HepG2 (cell line): ENCODE results near the gene SPACDR. TPM values are rescaled to one million over a fixed set of nuclear protein-coding genes. Genes with fewer than 3 reads are reported as not detected.

Source experiments
- HNF4G ChIP-seq, 2 experiments: sonication (generic) in 1 of 2; formaldehyde crosslinking in 1 of 2; IDR thresholded peaks; 2 replicates each; pipeline versions ENCODE4 v1.4.0 to v1.6.1; 2011 to 2020; ENCODE audit warnings: borderline replicate concordance in 2 of 2, low read depth in 2 of 2, mild to moderate bottlenecking in 2 of 2, low read length in 1 of 2, missing genetic modification reagents in 1 of 2, moderate library complexity in 1 of 2
- HOXA3 ChIP-seq: sonication (generic); formaldehyde crosslinking; IDR thresholded peaks from 2 replicates; pipeline ENCODE4 v1.5.0; 2020; ENCODE audit warnings: missing genetic modification reagents
- JUN ChIP-seq: sonication (generic); formaldehyde crosslinking; IDR thresholded peaks from 2 replicates; pipeline ENCODE4 v1.4.0; 2020; ENCODE audit warnings: mild to moderate bottlenecking, missing genetic modification reagents
- KDM3A ChIP-seq: IDR thresholded peaks from 2 replicates; pipeline ENCODE4 v1.6.1; 2018; ENCODE audit warnings: low read depth, missing compliant biosample characterization
- KMT2B ChIP-seq: IDR thresholded peaks from 2 replicates; pipeline ENCODE4 v1.6.1; 2016; ENCODE audit warnings: missing genetic modification reagents, missing compliant biosample characterization
- MAFK ChIP-seq, 2 experiments: IDR thresholded peaks in 1 of 2; conservative IDR thresholded peaks in 1 of 2; 2 replicates each; pipeline ENCODE4 v1.6.1; 2011; ENCODE audit warnings: improper control_type of control experiment in 2 of 2, low read length in 2 of 2
- NRL ChIP-seq: sonication (generic); formaldehyde crosslinking; IDR thresholded peaks from 2 replicates; pipeline ENCODE4 v1.5.0; 2020; ENCODE audit warnings: missing genetic modification reagents, mild to moderate bottlenecking, moderate library complexity, borderline replicate concordance
- RFXANK ChIP-seq: IDR thresholded peaks from 2 replicates; pipeline ENCODE4 v1.6.1; 2016
- SOX13 ChIP-seq, 3 experiments: fragments of 450-650 bp in 1 of 3; sonication (generic) in 1 of 3; formaldehyde crosslinking in 1 of 3; IDR thresholded peaks in 2 of 3; conservative IDR thresholded peaks in 1 of 3; 2 replicates each; pipeline versions ENCODE4 v1.5.0 to v1.6.1; 2016 to 2020; ENCODE audit warnings: antibody characterized with exemption in 1 of 3, mild to moderate bottlenecking in 1 of 3, missing compliant biosample characterization in 1 of 3, missing genetic modification reagents in 1 of 3, moderate library complexity in 1 of 3
- ZBTB7A ChIP-seq: sonication (generic); formaldehyde crosslinking; IDR thresholded peaks from 2 replicates; pipeline ENCODE4 v1.8.0; 2022; ENCODE audit warnings: mild to moderate bottlenecking, missing genetic modification reagents
- ZC3H13 ChIP-seq: sonication (generic); formaldehyde crosslinking; IDR thresholded peaks from 2 replicates; pipeline ENCODE4 v1.8.1; 2023; ENCODE audit warnings: mild to moderate bottlenecking, missing genetic modification reagents, moderate library complexity
- ZNF460 ChIP-seq: sonication (generic); formaldehyde crosslinking; IDR thresholded peaks from 2 replicates; pipeline ENCODE4 v1.5.1; 2020; ENCODE audit warnings: missing genetic modification reagents, mild to moderate bottlenecking, borderline replicate concordance
- ZNF550 ChIP-seq: sonication (generic); formaldehyde crosslinking; IDR thresholded peaks from 2 replicates; pipeline ENCODE4 v1.4.0; 2020; ENCODE audit warnings: mild to moderate bottlenecking, missing genetic modification reagents, borderline replicate concordance
- ZNF766 ChIP-seq: sonication (generic); formaldehyde crosslinking; IDR thresholded peaks from 2 replicates; pipeline ENCODE4 v1.5.0; 2020; ENCODE audit warnings: missing genetic modification reagents, borderline replicate concordance
- polyA plus RNA-seq, 8 experiments: library from polyadenylated mRNA; depleted of rRNA in 3 of 8; stranded (reverse) in 7 of 8; unstranded in 1 of 8; fragments of >200 nt; fragmentation: Illumina TruSeq in 4 of 8; extraction: Trizol in 4 of 8; gene quantifications; 2 replicates each; pipeline versions ENCODE4 v1.2.1 to v1.2.3, GENCODE V29; 2011 to 2016; ENCODE audit warnings: low read depth in 4 of 8, missing spikeins in 1 of 8, mixed read lengths in 1 of 8; ENCODE audit not compliant: insufficient read depth in 1 of 8
- total RNA-seq, 5 experiments: library from RNA; depleted of rRNA; stranded (reverse); fragments of >200 nt; fragmentation: Illumina TruSeq; extraction: Trizol; gene quantifications; 2 replicates each; pipeline ENCODE4 v1.2.3, GENCODE V29; 2016; ENCODE audit warnings: low read depth in 1 of 5
- TF ChIP-seq, protein P1 (sequence below): sonication (generic); formaldehyde crosslinking; conservative IDR thresholded peaks from 2 replicates; pipeline ENCODE4 v1.8.1; 2023; ENCODE audit warnings: missing genetic modification reagents
- TF ChIP-seq, protein P2 (sequence below), 2 experiments: fragments of 450-650 bp in 1 of 2; sonication (generic) in 1 of 2; formaldehyde crosslinking in 1 of 2; IDR thresholded peaks; 2 replicates each; pipeline versions ENCODE4 v1.6.1 to v1.8.0; 2016 to 2022; ENCODE audit warnings: antibody characterized with exemption in 1 of 2, mild to moderate bottlenecking in 1 of 2, missing genetic modification reagents in 1 of 2

SPACDR gene
- total and polyA plus RNA-seq, 2 of the 13 experiments (the other 11 are each of a cell fraction or from before 2014, with no cell fraction given) = 0.41 TPM; not detected in 1

DNA sequence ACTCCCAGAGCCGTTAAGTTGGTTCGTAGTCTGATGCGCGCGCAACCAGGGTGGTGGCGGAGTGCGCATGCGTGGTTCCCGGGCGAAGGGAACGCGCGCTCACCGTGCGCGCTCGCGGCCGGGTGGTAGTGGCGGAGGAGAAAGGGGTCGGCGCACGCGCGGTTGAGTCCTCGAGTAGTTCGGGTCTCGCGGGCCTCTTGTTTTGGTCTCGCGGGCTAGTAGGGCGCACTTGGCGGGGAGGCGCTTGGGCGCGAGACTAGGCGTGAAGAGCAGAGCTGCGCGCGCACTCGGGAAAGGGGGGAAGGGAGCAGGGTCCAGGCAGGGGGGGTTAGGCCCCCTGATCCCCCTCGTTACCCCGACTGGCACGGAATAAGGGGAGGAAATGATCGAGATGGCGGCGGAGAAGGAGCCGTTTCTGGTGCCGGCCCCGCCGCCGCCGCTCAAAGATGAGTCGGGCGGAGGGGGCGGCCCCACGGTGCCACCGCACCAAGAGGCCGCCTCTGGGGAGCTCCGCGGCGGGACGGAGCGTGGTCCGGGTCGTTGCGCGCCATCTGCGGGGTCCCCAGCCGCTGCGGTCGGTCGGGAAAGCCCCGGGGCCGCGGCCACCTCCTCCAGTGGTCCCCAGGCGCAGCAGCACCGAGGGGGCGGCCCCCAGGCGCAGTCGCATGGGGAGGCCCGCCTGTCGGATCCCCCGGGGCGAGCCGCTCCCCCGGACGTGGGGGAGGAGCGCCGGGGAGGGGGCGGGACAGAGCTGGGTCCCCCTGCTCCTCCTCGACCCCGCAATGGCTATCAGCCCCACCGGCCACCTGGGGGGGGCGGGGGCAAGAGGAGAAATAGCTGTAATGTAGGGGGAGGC is 34.2 kb downstream of the SPACDR start, which contains the start of gene MEPCE (continued):
- TF ChIP-seq, protein P1, sequence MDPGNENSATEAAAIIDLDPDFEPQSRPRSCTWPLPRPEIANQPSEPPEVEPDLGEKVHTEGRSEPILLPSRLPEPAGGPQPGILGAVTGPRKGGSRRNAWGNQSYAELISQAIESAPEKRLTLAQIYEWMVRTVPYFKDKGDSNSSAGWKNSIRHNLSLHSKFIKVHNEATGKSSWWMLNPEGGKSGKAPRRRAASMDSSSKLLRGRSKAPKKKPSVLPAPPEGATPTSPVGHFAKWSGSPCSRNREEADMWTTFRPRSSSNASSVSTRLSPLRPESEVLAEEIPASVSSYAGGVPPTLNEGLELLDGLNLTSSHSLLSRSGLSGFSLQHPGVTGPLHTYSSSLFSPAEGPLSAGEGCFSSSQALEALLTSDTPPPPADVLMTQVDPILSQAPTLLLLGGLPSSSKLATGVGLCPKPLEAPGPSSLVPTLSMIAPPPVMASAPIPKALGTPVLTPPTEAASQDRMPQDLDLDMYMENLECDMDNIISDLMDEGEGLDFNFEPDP = no peak
- TF ChIP-seq HNF4G (IDR thresholded peaks at IDR 0.05; ENCODE audit: borderline replicate concordance, low read depth, low read length) (no peak), HNF4G (CRISPR knock-in tag; IDR thresholded peaks at IDR 0.05; ENCODE audit: borderline replicate concordance, low read depth) (no peak), HOXA3 (CRISPR knock-in tag) (peak; percentile 32; the same call in 1 of the 2 replicates), ZNF460 (CRISPR knock-in tag) (no peak), JUN (no peak), SOX13 (IDR thresholded peaks at IDR 0.05) (no peak), SOX13 (CRISPR knock-in tag; conservative IDR thresholded peaks at IDR 0.05 in 1 of 2, IDR thresholded peaks at IDR 0.05 in 1 of 2) (no peak; a peak in 1 of 4 replicates), MAFK (conservative IDR thresholded peaks at IDR 0.05 in 1 of 2, IDR thresholded peaks at IDR 0.05 in 1 of 2; ENCODE audit: low read length in 2 of 2) (no peak), ZC3H13 (CRISPR knock-in tag) (no peak; the same call in 1 of the 2 replicates), NRL (CRISPR knock-in tag) (no peak; the same call in 1 of the 2 replicates), RFXANK (CRISPR knock-in tag) (no peak), KMT2B (CRISPR knock-in tag) (no peak), ZBTB7A (CRISPR knock-in tag) (no peak; the same call in 1 of the 2 replicates), ZNF766 (peak; percentile 44; the same call in 1 of the 2 replicates), ZNF550 (0 out of 2 replicates have a peak, but pooled peaks have one; percentile 30), KDM3A (no peak)
- TF ChIP-seq, protein P2, sequence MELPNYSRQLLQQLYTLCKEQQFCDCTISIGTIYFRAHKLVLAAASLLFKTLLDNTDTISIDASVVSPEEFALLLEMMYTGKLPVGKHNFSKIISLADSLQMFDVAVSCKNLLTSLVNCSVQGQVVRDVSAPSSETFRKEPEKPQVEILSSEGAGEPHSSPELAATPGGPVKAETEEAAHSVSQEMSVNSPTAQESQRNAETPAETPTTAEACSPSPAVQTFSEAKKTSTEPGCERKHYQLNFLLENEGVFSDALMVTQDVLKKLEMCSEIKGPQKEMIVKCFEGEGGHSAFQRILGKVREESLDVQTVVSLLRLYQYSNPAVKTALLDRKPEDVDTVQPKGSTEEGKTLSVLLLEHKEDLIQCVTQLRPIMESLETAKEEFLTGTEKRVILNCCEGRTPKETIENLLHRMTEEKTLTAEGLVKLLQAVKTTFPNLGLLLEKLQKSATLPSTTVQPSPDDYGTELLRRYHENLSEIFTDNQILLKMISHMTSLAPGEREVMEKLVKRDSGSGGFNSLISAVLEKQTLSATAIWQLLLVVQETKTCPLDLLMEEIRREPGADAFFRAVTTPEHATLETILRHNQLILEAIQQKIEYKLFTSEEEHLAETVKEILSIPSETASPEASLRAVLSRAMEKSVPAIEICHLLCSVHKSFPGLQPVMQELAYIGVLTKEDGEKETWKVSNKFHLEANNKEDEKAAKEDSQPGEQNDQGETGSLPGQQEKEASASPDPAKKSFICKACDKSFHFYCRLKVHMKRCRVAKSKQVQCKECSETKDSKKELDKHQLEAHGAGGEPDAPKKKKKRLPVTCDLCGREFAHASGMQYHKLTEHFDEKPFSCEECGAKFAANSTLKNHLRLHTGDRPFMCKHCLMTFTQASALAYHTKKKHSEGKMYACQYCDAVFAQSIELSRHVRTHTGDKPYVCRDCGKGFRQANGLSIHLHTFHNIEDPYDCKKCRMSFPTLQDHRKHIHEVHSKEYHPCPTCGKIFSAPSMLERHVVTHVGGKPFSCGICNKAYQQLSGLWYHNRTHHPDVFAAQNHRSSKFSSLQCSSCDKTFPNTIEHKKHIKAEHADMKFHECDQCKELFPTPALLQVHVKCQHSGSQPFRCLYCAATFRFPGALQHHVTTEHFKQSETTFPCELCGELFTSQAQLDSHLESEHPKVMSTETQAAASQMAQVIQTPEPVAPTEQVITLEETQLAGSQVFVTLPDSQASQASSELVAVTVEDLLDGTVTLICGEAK (IDR thresholded peaks at IDR 0.05) = no peak
- TF ChIP-seq, protein P2 (CRISPR knock-in tag; IDR thresholded peaks at IDR 0.05) = peak; percentile 23; the same call in 1 of the 2 replicates
